ENCODE results near the gene ST6GALNAC2. TPM values are rescaled to one million over a fixed set of nuclear protein-coding genes. Genes with fewer than 3 reads are reported as not detected.

The ST6GALNAC2 gene
- total RNA-seq, 1 donor from 2014 or later = 0.32 TPM

- peak overlapping the region; percentile 99 for H3K27ac Mint-ChIP-seq (ENCODE audit: unreplicated experiment)
- peaks cover 14% of the 10 kb centered on the region for H3K4me1 Mint-ChIP-seq (ENCODE audit: low read depth, unreplicated experiment)
- peaks cover 8% of the 10 kb centered on the region for H3K9me3 Mint-ChIP-seq (ENCODE audit: unreplicated experiment)
- peaks cover 9% of the 10 kb centered on the region for H3K27me3 Mint-ChIP-seq (ENCODE audit: unreplicated experiment)
- H3K4me3 Mint-ChIP-seq (ENCODE audit: unreplicated experiment) = peak overlapping the region; percentile 100
- no peaks in the 10 kb centered on the region for H3K36me3 Mint-ChIP-seq (ENCODE audit: unreplicated experiment)
- peak; percentile 98 for DNase-seq
- peak; percentile 69 for TF ChIP-seq CTCF (IDR thresholded peaks at IDR 0.05; ENCODE audit: partially characterized antibody, unreplicated experiment)
Measured at GRCh38 chr17:76557368-76558197, 28.1 kb downstream of the ST6GALNAC2 start.

DNA sequence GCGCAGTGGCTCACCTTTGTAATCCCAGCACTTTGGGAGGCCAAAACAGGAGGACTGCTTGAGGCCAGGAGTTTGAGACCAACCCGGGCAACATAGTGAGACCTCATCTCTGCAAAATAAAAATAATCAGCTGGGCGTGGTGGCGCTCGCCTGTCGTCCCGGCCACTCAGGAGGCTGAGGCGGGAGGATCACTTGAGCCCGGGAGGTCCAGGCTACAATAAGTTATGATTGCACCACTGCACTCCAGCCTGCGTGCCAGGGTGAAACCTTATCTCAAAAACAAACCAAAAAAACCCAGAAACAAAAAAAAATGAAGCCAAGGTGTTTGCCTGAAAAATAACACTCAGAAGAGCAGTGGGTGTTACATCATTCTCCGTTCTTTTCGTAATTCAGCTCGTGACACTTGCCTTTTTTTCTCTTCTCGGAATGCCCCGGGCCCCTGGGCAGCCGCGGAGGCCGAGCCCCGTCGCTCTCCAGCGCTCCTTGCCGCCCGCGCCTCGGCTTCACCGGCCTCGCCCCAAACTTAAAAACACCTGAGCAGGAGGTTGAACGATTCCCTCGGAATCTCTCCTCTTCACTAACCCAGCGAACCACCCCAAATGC, 28.8 kb downstream of the ST6GALNAC2 start:
- TF ChIP-seq CTCF (IDR thresholded peaks at IDR 0.05; ENCODE audit: partially characterized antibody, unreplicated experiment) = no peak
- no peaks in the 10 kb centered on the region for H3K36me3 Mint-ChIP-seq (ENCODE audit: unreplicated experiment)
- peaks cover 9% of the 10 kb centered on the region for H3K27me3 Mint-ChIP-seq (ENCODE audit: unreplicated experiment)
- H3K9me3 Mint-ChIP-seq (ENCODE audit: unreplicated experiment) = peaks cover 8% of the 10 kb centered on the region
- peak overlapping the region; percentile 99 for H3K27ac Mint-ChIP-seq (ENCODE audit: unreplicated experiment)
- H3K4me1 Mint-ChIP-seq (ENCODE audit: low read depth, unreplicated experiment) = peaks cover 14% of the 10 kb centered on the region
- DNase-seq = no peak
- H3K4me3 Mint-ChIP-seq (ENCODE audit: unreplicated experiment) = peak overlapping the region; percentile 100

DNA sequence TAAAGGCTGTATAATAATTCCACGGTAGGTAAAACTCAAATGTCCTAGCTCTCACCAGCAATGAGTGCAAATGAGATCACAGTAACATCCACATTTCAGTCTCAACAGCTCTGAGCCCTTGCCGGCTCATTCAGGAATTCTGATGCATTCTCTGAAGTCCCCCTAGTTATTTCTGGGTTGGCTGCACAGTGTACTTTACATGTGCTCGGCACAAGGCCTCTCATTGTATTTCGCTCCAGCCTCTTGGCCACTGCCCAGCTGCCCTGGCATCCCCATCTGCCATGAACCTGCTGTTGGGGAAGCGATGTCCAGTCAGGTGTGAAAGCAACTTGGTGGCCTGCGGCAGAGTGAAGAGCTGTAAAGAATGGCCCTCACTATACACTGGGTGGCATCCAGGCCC, 31.5 kb downstream of the ST6GALNAC2 start:
- H3K4me3 Mint-ChIP-seq (ENCODE audit: unreplicated experiment) = no peak overlapping the region
- no peaks in the 10 kb centered on the region for H3K36me3 Mint-ChIP-seq (ENCODE audit: unreplicated experiment)
- peaks cover 13% of the 10 kb centered on the region for H3K4me1 Mint-ChIP-seq (ENCODE audit: low read depth, unreplicated experiment)
- peaks cover 8% of the 10 kb centered on the region for H3K9me3 Mint-ChIP-seq (ENCODE audit: unreplicated experiment)
- peaks cover 8% of the 10 kb centered on the region for H3K27me3 Mint-ChIP-seq (ENCODE audit: unreplicated experiment)
- DNase-seq = no peak
- H3K27ac Mint-ChIP-seq (ENCODE audit: unreplicated experiment) = no peak overlapping the region
- no peak for TF ChIP-seq CTCF (IDR thresholded peaks at IDR 0.05; ENCODE audit: partially characterized antibody, unreplicated experiment)

DNA sequence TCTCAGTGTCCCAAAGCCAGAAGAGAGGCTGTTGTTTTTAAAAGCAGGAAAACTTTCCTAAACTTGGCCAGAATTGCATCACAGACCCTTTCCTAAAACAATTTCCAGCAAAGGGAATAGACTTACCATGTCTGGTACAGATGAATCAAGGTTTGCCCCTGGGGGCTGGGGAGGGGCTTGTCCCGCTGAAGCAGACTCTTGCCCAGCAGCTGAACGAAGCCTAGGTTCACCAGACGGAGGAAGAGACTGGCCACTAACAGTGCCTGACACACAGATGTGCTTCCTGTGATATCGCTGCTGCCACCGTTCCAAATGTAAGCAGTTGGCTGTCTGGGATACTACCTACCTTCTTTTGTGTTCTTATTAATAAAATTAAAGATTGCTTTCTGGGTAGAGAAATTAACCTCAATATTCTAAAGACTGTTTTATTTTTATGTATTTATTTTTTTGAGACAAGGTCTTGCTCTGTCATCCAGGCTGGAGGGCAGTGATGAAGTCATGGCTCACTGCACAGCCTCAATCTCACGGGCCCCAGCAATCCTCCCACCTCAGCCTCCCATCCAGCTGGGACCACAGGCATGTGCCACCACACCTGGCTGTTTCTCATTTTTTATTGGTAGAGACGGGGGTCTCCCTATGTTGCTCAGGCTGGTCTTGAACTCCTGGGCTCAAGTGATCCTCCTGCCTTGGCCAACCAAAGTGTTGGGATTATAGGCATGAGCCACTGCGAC, 32.3 kb downstream of the ST6GALNAC2 start:
- Mint-ChIP-seq H3K36me3 (ENCODE audit: unreplicated experiment) (no peaks in the 10 kb centered on the region), H3K4me3 (ENCODE audit: unreplicated experiment) (no peak overlapping the region), H3K4me1 (ENCODE audit: low read depth, unreplicated experiment) (peaks cover 9% of the 10 kb centered on the region), H3K27me3 (ENCODE audit: unreplicated experiment) (peaks cover 6% of the 10 kb centered on the region), H3K9me3 (ENCODE audit: unreplicated experiment) (peaks cover 8% of the 10 kb centered on the region), H3K27ac (ENCODE audit: unreplicated experiment) (no peak overlapping the region)
- TF ChIP-seq CTCF (IDR thresholded peaks at IDR 0.05; ENCODE audit: partially characterized antibody, unreplicated experiment) = no peak
- DNase-seq = no peak

Data from glutamatergic neuron (in vitro differentiated cells).